ENCODE results near the gene TRIM61.
"Not testable (repeated sequence)": the region's sequence is repeated elsewhere in the genome, so short reads cannot be mapped to it uniquely, and the experiment has no call there.

TRIM61 gene

GRCh38 chr4:165001957-165002356 lies 24.5 kb upstream of the TRIM61 start:
- not testable (repeated sequence) for H3K36me3 ChIP-seq (ENCODE audit: control insufficient read depth, insufficient read depth, low read length); H3K4me1 ChIP-seq (ENCODE audit: control insufficient read depth, insufficient read depth, low read length); H3K27me3 ChIP-seq (ENCODE audit: control insufficient read depth, insufficient read depth, low read length); H3K4me3 ChIP-seq (ENCODE audit: low read length); H3K9ac ChIP-seq (ENCODE audit: low read length); H3K27ac ChIP-seq (ENCODE audit: low read depth, low read length)

DNA sequence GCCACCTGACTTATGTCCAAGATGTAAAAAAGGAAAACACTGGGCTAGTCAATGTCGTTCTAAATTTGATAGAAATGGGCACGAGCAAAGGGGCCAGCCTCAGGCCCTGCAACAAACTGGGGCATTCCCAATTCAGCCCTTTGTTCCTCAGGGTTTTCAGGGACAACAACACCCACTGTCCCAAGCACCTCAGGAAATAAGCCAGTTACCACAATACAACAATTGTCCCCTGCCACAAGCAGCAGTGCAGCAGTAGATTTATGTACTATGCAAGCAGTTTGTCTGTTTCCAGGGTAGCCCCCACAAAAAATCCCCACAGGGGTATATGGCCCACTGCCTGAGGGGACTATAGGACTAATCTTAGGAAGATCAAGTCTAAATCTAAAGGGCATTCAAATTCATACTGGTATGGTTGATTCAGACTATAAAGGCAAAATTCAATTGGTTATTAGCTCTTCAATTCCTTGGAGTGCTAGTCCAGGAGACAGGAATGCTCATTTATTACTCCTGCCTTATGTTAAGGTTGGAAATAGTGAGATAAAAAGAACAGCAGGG lies 21.1 kb upstream of the TRIM61 start:
- H3K27ac ChIP-seq (ENCODE audit: low read depth, low read length); H3K4me3 ChIP-seq (ENCODE audit: low read length); H3K27me3 ChIP-seq (ENCODE audit: control insufficient read depth, insufficient read depth, low read length); H3K9ac ChIP-seq (ENCODE audit: low read length); H3K4me1 ChIP-seq (ENCODE audit: control insufficient read depth, insufficient read depth, low read length); H3K36me3 ChIP-seq (ENCODE audit: control insufficient read depth, insufficient read depth, low read length): not testable (repeated sequence)

GRCh38 chr4:164997941-164998340 lies 20.5 kb upstream of the TRIM61 start:
- H3K4me3 ChIP-seq (ENCODE audit: low read length): no peak overlapping the region
- H3K27me3 ChIP-seq (ENCODE audit: control insufficient read depth, insufficient read depth, low read length): no peaks in the 10 kb centered on the region
- no peak overlapping the region for H3K27ac ChIP-seq (ENCODE audit: low read depth, low read length)
- no peaks in the 10 kb centered on the region for H3K4me1 ChIP-seq (ENCODE audit: control insufficient read depth, insufficient read depth, low read length)
- no peaks in the 10 kb centered on the region for H3K36me3 ChIP-seq (ENCODE audit: control insufficient read depth, insufficient read depth, low read length)
- H3K9ac ChIP-seq (ENCODE audit: low read length): no peak overlapping the region

- H3K9ac ChIP-seq (ENCODE audit: low read length): no peak overlapping the region
- H3K36me3 ChIP-seq (ENCODE audit: control insufficient read depth, insufficient read depth, low read length): no peaks in the 10 kb centered on the region
- H3K27ac ChIP-seq (ENCODE audit: low read depth, low read length): no peak overlapping the region
These were observed 19.9 kb upstream of the TRIM61 start for GRCh38 chr4:164997324-164997723.

GRCh38 chr4:164996123-164996522 lies 18.7 kb upstream of the TRIM61 start:
- not testable (repeated sequence) for H3K27ac ChIP-seq (ENCODE audit: low read depth, low read length); H3K27me3 ChIP-seq (ENCODE audit: control insufficient read depth, insufficient read depth, low read length); H3K36me3 ChIP-seq (ENCODE audit: control insufficient read depth, insufficient read depth, low read length); H3K4me3 ChIP-seq (ENCODE audit: low read length); H3K4me1 ChIP-seq (ENCODE audit: control insufficient read depth, insufficient read depth, low read length); H3K9ac ChIP-seq (ENCODE audit: low read length)

More at GRCh38 chr4:164997324-164997723, 19.9 kb upstream of the TRIM61 start:
- H3K4me1 ChIP-seq (ENCODE audit: control insufficient read depth, insufficient read depth, low read length): no peaks in the 10 kb centered on the region
- no peaks in the 10 kb centered on the region for H3K27me3 ChIP-seq (ENCODE audit: control insufficient read depth, insufficient read depth, low read length)
- H3K4me3 ChIP-seq (ENCODE audit: low read length): no peak overlapping the region

- H3K9ac ChIP-seq (ENCODE audit: low read length); H3K27ac ChIP-seq (ENCODE audit: low read depth, low read length); H3K4me1 ChIP-seq (ENCODE audit: control insufficient read depth, insufficient read depth, low read length); H3K4me3 ChIP-seq (ENCODE audit: low read length); H3K36me3 ChIP-seq (ENCODE audit: control insufficient read depth, insufficient read depth, low read length); H3K27me3 ChIP-seq (ENCODE audit: control insufficient read depth, insufficient read depth, low read length): not testable (repeated sequence)
These were observed 13.3 kb upstream of the TRIM61 start for GRCh38 chr4:164990786-164991185.

GRCh38 chr4:164989471-164989870 lies 12.0 kb upstream of the TRIM61 start:
- H3K4me3 ChIP-seq (ENCODE audit: low read length): no peak overlapping the region
- no peaks in the 10 kb centered on the region for H3K4me1 ChIP-seq (ENCODE audit: control insufficient read depth, insufficient read depth, low read length)
- H3K9ac ChIP-seq (ENCODE audit: low read length): no peak overlapping the region
- no peaks in the 10 kb centered on the region for H3K27me3 ChIP-seq (ENCODE audit: control insufficient read depth, insufficient read depth, low read length)
- H3K36me3 ChIP-seq (ENCODE audit: control insufficient read depth, insufficient read depth, low read length): no peaks in the 10 kb centered on the region
- H3K27ac ChIP-seq (ENCODE audit: low read depth, low read length): no peak overlapping the region

DNA sequence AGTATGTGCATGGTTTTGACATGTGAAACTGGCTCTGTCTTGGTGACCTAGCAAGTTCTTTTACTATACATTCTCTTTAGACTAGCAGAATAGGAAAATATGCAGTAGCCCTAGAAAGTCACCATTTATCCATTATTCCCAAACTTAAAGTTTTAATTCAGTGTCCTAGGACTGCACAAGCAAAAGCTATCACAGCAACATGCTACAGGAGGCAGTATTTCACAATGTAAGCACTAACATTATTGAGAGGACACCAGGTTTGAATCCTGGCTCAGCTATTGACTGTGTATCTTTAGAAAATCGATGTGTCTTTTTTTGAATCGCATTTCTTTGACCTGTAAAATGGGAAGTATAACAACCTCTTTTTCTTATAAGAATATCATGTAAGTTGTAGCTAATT lies 5.5 kb downstream of the TRIM61 start:
- not testable (repeated sequence) for H3K9ac ChIP-seq (ENCODE audit: low read length); H3K27ac ChIP-seq (ENCODE audit: low read depth, low read length); H3K4me1 ChIP-seq (ENCODE audit: control insufficient read depth, insufficient read depth, low read length); H3K36me3 ChIP-seq (ENCODE audit: control insufficient read depth, insufficient read depth, low read length); H3K27me3 ChIP-seq (ENCODE audit: control insufficient read depth, insufficient read depth, low read length); H3K4me3 ChIP-seq (ENCODE audit: low read length)

DNA sequence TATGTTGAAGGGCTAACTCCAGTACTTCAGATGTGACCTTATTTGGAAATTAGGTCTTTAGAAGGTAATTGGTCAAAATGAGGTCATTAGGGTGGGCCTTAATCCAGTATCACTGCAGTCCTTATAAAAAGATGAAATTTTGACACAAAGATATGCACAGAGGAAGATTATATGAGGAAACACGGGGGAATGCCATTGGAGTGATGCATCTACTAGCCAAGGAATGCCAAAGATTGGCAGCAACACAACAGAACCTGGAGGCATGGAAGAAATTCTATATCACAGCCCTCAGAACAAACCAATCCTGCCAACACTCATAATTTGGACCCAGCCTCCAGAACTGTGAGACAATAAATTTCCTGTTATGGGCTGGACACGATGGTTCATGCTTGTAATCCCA lies 17.6 kb downstream of the TRIM61 start:
- Histone ChIP-seq H3K4me3 (ENCODE audit: low read length) (no peak overlapping the region), H3K4me1 (ENCODE audit: control insufficient read depth, insufficient read depth, low read length) (no peaks in the 10 kb centered on the region), H3K9ac (ENCODE audit: low read length) (no peak overlapping the region), H3K36me3 (ENCODE audit: control insufficient read depth, insufficient read depth, low read length) (no peaks in the 10 kb centered on the region), H3K27ac (ENCODE audit: low read depth, low read length) (no peak overlapping the region), H3K27me3 (ENCODE audit: control insufficient read depth, insufficient read depth, low read length) (no peaks in the 10 kb centered on the region)

- H3K27me3 ChIP-seq (ENCODE audit: control insufficient read depth, insufficient read depth, low read length); H3K4me1 ChIP-seq (ENCODE audit: control insufficient read depth, insufficient read depth, low read length); H3K9ac ChIP-seq (ENCODE audit: low read length); H3K36me3 ChIP-seq (ENCODE audit: control insufficient read depth, insufficient read depth, low read length); H3K4me3 ChIP-seq (ENCODE audit: low read length); H3K27ac ChIP-seq (ENCODE audit: low read depth, low read length): not testable (repeated sequence)
These were observed 18.0 kb downstream of the TRIM61 start for GRCh38 chr4:164959421-164959820.

DNA sequence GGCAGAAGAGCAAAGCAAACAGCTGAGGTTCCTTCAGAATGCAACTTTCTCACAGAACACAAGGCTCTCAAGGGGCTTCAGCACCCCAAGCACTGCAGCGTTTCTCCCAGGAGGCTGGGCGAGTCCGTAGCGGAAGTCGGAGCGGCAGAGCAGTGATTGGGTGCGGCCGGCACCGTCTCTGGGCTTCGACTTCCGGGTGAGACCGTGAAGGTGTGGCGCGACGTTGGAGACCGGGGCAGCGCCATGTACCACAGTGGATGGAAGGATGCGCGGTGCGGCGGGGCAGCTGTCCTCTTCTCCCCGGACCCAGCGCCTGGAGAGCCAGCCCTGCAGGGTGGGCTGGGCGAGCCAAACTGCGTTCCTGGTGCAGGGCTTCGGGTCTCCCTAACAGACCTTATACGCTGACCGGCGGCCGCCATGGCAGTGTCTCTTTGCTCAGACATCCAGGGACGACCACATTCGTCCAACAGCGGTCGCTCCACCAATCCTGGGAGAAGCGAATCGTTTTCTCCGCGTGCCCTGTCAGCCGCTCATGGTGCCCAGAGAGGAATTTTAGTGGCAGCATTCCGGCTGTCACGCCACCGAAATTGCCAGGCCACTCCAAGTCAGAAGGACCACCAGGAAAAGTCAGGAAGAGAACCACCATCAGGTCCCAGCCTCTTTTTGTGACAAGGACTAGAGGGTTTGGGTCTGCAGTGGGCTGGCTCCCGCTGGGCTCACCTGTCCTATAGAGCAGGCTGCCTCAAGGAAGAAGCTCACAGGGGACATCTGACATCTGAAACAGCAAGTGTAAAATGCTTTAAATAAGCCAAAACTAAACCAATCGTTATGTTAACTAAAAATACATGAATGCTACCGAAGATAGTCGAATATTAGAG lies 20.5 kb downstream of the TRIM61 start:
- Histone ChIP-seq H3K4me1 (ENCODE audit: control insufficient read depth, insufficient read depth, low read length) (no peaks in the 10 kb centered on the region), H3K9ac (ENCODE audit: low read length) (peak overlapping the region; percentile 26), H3K36me3 (ENCODE audit: control insufficient read depth, insufficient read depth, low read length) (no peaks in the 10 kb centered on the region), H3K27me3 (ENCODE audit: control insufficient read depth, insufficient read depth, low read length) (no peaks in the 10 kb centered on the region), H3K4me3 (ENCODE audit: low read length) (peak overlapping the region; percentile 83), H3K27ac (ENCODE audit: low read depth, low read length) (no peak overlapping the region)

GRCh38 chr4:164955107-164955805 lies 22.2 kb downstream of the TRIM61 start:
- H3K4me3 ChIP-seq (ENCODE audit: low read length): no peak overlapping the region
- no peaks in the 10 kb centered on the region for H3K27me3 ChIP-seq (ENCODE audit: control insufficient read depth, insufficient read depth, low read length)
- no peaks in the 10 kb centered on the region for H3K36me3 ChIP-seq (ENCODE audit: control insufficient read depth, insufficient read depth, low read length)
- no peaks in the 10 kb centered on the region for H3K4me1 ChIP-seq (ENCODE audit: control insufficient read depth, insufficient read depth, low read length)
- H3K27ac ChIP-seq (ENCODE audit: low read depth, low read length): no peak overlapping the region
- no peak overlapping the region for H3K9ac ChIP-seq (ENCODE audit: low read length)

Data from rectal smooth muscle tissue (tissue), 1 donor.